Skin of body (tissue), 3 donors: ENCODE data around the gene RANBP6. TPM values are rescaled to one million over a fixed set of nuclear protein-coding genes. Genes with fewer than 3 reads are reported as not detected.

ENCODE experiments used
- DNase-seq: peaks from one replicate; lab custom pipeline; 2025; lab: John Stamatoyannopoulos, UW
- small RNA-seq: library from RNA; depleted of rRNA; stranded (forward); fragments of <200 nt; gene quantifications from one replicate; pipeline ENCODE3, GENCODE V24; 2014; ENCODE audit warnings: low replicate concordance
- total RNA-seq: library from RNA; depleted of rRNA; stranded (reverse); fragments of >200 nt; gene quantifications from one replicate; pipeline ENCODE4 v1.2.3, GENCODE V29; 2014

Gene RANBP6
- total RNA-seq, 1 donor from 2014 or later: 27.2 TPM

DNA sequence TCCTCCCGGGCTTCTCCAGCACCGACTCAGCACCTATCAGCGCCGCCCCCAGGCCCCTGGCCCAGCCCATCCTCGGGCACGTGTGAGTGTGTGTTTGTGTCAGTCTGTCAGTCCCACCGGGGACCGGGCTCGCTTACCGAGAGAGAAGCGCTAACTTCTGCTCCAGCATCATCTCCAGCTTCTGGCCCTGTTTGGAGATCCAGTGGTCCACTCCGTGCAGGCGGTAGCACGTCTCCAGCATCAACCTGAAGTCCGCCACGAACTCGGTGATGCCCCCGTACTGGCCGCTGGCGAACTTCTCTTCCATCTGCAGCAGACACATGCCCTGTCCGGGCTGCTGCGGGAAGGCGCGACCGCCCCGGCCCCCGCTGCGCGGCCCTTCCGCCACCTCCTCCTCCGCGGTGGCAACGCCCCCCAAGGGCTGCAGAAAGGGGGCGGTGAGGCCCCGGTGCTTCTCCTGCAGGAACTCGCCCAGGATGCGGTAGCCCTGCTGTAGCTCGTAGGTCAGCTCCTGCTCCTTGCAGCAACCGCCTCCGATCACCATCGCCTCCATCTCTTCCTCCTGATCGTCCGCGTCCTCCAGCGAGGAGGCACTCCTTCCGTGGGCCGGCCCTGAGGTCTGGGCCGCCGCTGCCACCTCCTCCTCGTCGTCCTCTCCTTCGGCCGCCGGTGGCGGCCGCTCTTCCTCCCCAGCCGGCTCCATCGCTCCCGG lies 8.2 kb downstream of the RANBP6 start:
- DNase-seq: peak; percentile 59

GRCh38 chr9:6006749-6007057 lies 8.7 kb downstream of the RANBP6 start:
- peak; percentile 59 for DNase-seq

DNA sequence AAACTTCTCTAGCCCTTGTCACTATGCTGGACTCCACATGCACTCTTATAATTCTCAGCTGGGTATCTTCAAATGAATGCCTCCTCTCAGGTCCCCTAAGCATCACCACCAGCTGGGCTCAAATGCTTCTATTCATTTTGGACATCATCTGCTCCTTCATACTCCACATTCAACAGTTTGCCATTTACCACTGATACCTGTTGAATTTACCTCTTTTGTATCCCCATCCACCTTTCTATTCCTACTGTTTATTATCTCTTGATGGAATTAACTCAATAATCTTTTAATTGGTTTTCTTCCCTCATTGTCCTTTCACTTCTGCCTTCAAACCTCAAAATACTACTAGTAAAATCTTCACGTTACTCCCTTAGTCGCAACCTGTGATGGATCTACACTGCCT lies 14.5 kb downstream of the RANBP6 start:
- DNase-seq: no peak

GRCh38 chr9:5999443-6000101 lies 15.9 kb downstream of the RANBP6 start:
- no peak for DNase-seq

DNA sequence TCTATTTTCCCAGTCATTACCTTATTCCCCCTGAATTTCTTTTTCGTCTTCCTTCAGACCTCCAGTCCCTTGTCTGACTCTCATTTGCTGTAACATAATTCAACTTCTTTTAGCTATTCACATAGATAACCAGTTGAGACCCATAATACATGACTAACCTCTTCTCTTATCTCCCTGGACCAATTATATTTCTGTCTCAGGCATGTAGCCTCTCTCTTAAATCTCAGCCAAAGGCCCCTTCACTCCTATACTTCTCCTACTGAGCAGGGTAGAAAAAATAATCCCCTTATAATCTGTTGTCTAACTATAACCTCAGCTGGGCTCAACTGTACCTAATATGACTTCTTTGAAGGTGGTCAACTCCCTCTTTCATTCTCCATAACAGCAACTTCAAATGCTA lies 20.9 kb downstream of the RANBP6 start:
- no peak for DNase-seq

DNA sequence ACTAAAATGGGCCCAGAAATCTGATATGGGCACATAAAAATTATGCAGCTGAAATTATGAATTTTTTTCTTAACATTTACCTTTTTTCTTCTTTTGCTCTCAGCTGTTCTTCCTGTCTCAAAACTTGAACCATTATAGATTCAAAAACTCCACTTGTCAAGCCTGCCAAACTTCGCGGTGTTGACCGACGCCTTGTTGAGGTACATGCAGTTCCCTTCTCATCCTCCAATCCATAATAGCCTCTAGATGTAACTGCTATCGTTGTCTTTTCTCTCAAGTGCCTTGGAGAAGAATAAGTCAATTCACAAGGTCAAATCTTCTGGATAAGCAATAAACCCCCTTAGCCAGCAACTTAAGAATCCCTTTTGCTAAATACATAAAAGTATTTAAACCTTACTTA lies 27.2 kb downstream of the RANBP6 start:
- no peak for DNase-seq

- DNase-seq: no peak
These were observed 32.4 kb downstream of the RANBP6 start for GRCh38 chr9:5983042-5983441.

GRCh38 chr9:5982317-5982716 lies 33.1 kb downstream of the RANBP6 start:
- no peak for DNase-seq

GRCh38 chr9:5978523-5978922 lies 36.9 kb downstream of the RANBP6 start:
- DNase-seq: no peak

GRCh38 chr9:5976674-5977397 lies 38.6 kb downstream of the RANBP6 start:
- DNase-seq: no peak

- no peak for DNase-seq
These were observed 43.7 kb downstream of the RANBP6 start for GRCh38 chr9:5971740-5972139.

Small RNA genes lying within 50 kb of the gene (small RNA-seq; reads per million reads assigned to genes)
- not detected for gene MIR4665

Other genes starting within 250 kb of the RANBP6 start
- 23.7 TPM for gene ERMP1, start 182.5 kb downstream of the RANBP6 start, total RNA-seq
- gene MLANA, start 124.7 kb downstream of the RANBP6 start, total RNA-seq: 6.5 TPM
- 28.1 TPM for gene IL33, start 200.2 kb upstream of the RANBP6 start, total RNA-seq